ENCODE data around the gene NCBP2L.

Gene NCBP2L

GRCh38 chrX:107777536-107777832, at the start of gene NCBP2L:
Gene NCBP2L (plus strand): TSS chrX:107777733. CDS start chrX:107794221, 16,488 bp downstream.
- DNase-seq, result no peak

- DNase-seq, result no peak
Observed at GRCh38 chrX:107728371-107729099, 49.0 kb upstream of the NCBP2L start.

GRCh38 chrX:107729558-107730297, 47.8 kb upstream of the NCBP2L start:
- no peak for DNase-seq

GRCh38 chrX:107730298-107730655, 47.3 kb upstream of the NCBP2L start:
- no peak for DNase-seq

GRCh38 chrX:107730991-107731766, 46.4 kb upstream of the NCBP2L start:
- no peak for DNase-seq

GRCh38 chrX:107731831-107732502, 45.6 kb upstream of the NCBP2L start:
- DNase-seq, result no peak

- DNase-seq, result no peak
Observed at GRCh38 chrX:107733686-107734085, 43.8 kb upstream of the NCBP2L start.

GRCh38 chrX:107734646-107735045, 42.9 kb upstream of the NCBP2L start:
- DNase-seq, result no peak

- no peak for DNase-seq
Observed at GRCh38 chrX:107736781-107737531, 40.6 kb upstream of the NCBP2L start.

GRCh38 chrX:107738272-107738671, 39.3 kb upstream of the NCBP2L start:
- no peak for DNase-seq

GRCh38 chrX:107738768-107739167, 38.8 kb upstream of the NCBP2L start:
- no peak for DNase-seq

GRCh38 chrX:107739541-107739940, 38.0 kb upstream of the NCBP2L start:
- no peak for DNase-seq

- no peak for DNase-seq
Observed at GRCh38 chrX:107741404-107741790, 36.1 kb upstream of the NCBP2L start.

- no peak for DNase-seq
Observed at GRCh38 chrX:107742700-107743191, 34.8 kb upstream of the NCBP2L start.

- DNase-seq, result no peak
Observed at GRCh38 chrX:107743995-107744394, 33.5 kb upstream of the NCBP2L start.

GRCh38 chrX:107744868-107745267, 32.7 kb upstream of the NCBP2L start:
- DNase-seq, result no peak

GRCh38 chrX:107747596-107748161, 29.9 kb upstream of the NCBP2L start:
- DNase-seq, result no peak

- no peak for DNase-seq
Observed at GRCh38 chrX:107748506-107748905, 29.0 kb upstream of the NCBP2L start.

GRCh38 chrX:107750263-107750662, 27.3 kb upstream of the NCBP2L start:
- no peak for DNase-seq

- DNase-seq, result no peak
Observed at GRCh38 chrX:107750861-107751445, 26.6 kb upstream of the NCBP2L start.

GRCh38 chrX:107752043-107752442, 25.5 kb upstream of the NCBP2L start:
- DNase-seq, result no peak

GRCh38 chrX:107752714-107753113, 24.8 kb upstream of the NCBP2L start:
- no peak for DNase-seq

Data from stimulated activated CD4-positive, alpha-beta T cell treated with anti-CD3 and anti-CD28 coated beads, Interleukin-4, amount 100 ng/mL, for 4 hours (primary cell).